ENCODE data around the gene GALNT2.

The GALNT2 gene

DNA sequence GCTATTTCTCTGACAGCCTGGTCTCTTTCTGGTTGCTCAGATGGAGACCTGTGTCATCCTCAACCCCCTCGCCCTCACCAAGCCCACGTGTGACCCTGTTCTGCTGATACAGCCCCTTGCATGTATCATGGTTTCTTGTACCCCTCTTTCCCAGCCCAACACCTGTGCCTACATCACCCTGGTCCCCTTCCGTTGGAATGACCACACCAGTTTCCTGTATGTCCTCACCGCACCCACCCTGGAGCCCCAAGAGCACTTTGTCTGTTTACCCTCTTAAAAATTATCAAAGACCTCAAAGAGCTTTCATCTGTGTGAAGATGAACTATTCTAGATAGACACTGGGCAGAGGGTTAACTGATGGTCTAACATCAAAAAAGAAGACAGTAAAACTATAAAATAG, 179.5 kb downstream of the GALNT2 start:
- TF ChIP-seq, protein P1, sequence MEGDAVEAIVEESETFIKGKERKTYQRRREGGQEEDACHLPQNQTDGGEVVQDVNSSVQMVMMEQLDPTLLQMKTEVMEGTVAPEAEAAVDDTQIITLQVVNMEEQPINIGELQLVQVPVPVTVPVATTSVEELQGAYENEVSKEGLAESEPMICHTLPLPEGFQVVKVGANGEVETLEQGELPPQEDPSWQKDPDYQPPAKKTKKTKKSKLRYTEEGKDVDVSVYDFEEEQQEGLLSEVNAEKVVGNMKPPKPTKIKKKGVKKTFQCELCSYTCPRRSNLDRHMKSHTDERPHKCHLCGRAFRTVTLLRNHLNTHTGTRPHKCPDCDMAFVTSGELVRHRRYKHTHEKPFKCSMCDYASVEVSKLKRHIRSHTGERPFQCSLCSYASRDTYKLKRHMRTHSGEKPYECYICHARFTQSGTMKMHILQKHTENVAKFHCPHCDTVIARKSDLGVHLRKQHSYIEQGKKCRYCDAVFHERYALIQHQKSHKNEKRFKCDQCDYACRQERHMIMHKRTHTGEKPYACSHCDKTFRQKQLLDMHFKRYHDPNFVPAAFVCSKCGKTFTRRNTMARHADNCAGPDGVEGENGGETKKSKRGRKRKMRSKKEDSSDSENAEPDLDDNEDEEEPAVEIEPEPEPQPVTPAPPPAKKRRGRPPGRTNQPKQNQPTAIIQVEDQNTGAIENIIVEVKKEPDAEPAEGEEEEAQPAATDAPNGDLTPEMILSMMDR (IDR thresholded peaks at IDR 0.05), result no peak
- Histone ChIP-seq H3K79me2 (no peaks in the 10 kb centered on the region), H3K4me2 (ENCODE audit: low read length) (no peak overlapping the region), H3K9ac (no peak overlapping the region), H3K36me3 (ENCODE audit: control insufficient read depth, insufficient read depth, low read length) (no peaks in the 10 kb centered on the region), H3K4me3 (ENCODE audit: low read depth, low read length) (no peak overlapping the region), H2AFZ (no peak overlapping the region), H3K9me3 (ENCODE audit: control insufficient read depth, low read length) (no peaks in the 10 kb centered on the region), H3K27ac (no peak overlapping the region), H3K4me1 (no peaks in the 10 kb centered on the region), H3K27me3 (ENCODE audit: control insufficient read depth, insufficient read depth, low read length) (no peaks in the 10 kb centered on the region)

DNA sequence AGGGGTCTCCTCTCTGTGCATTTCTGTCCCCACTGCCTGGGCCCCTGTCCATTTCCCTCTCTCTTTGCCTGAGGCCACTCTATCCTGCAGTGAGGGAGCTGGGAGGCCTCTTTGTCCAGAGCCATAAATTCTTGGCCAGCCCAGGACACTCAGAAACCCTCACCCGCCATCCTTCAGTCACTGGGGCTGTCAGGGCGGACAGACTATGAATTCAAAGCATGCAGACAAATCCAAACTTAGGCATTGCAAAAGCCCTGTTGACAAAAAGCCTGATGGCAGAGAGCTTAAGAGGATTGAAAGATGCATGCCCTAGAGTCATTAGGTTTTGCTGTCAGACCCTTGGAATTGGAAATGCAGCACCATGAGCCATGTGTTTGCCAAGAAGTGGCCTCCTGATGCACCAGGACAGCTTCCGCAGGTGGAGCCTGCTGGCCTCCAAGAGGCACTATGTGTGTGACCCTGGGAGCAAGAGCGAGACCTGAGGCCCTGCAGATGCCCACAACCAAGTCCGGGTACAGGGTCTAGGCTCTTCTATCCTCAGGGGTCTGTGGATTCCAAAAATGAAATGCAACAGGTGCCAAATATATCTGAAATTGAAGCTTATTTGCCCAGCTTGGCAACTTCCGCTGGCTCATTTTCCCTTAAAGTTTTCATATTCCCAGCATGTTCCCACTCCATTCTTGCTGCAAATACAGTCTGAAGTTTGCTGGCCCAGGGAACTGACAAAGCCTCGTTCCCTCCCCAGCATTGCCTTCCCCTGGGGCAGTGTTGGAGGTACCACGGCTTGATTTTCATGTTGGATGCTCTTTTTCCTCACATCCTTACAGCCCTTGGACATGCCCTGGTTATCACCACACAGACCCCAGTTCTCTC, 181.2 kb downstream of the GALNT2 start:
- H2AFZ ChIP-seq, result no peak overlapping the region
- H3K4me3 ChIP-seq (ENCODE audit: low read depth, low read length), result no peak overlapping the region
- no peaks in the 10 kb centered on the region for H3K27me3 ChIP-seq (ENCODE audit: control insufficient read depth, insufficient read depth, low read length)
- no peak overlapping the region for H3K9ac ChIP-seq
- TF ChIP-seq, protein P1 (IDR thresholded peaks at IDR 0.05), result no peak
- H3K4me1 ChIP-seq, result no peaks in the 10 kb centered on the region
- H3K4me2 ChIP-seq (ENCODE audit: low read length), result no peak overlapping the region
- no peaks in the 10 kb centered on the region for H3K9me3 ChIP-seq (ENCODE audit: control insufficient read depth, low read length)
- no peaks in the 10 kb centered on the region for H3K79me2 ChIP-seq
- no peak overlapping the region for H3K27ac ChIP-seq
- no peaks in the 10 kb centered on the region for H3K36me3 ChIP-seq (ENCODE audit: control insufficient read depth, insufficient read depth, low read length)

DNA sequence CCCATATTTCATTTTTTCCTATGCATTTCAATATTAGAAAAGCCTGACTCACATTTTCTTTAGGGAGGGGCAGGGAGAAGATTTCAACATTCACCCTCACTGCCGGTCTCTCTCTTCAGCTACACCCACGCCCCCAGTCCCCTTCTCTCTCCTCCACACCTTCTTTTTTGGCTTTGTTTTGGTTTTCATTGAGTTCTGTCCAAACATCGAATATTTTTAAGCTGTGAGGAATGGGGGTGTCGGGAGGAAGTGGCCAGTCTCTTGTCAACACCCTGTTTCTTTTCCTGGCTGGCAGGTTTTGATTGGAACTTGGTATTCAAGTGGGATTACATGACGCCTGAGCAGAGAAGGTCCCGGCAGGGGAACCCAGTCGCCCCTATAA, 181.8 kb downstream of the GALNT2 start:
- H3K27me3 ChIP-seq (ENCODE audit: control insufficient read depth, insufficient read depth, low read length), result no peaks in the 10 kb centered on the region
- no peak overlapping the region for H3K4me2 ChIP-seq (ENCODE audit: low read length)
- no peaks in the 10 kb centered on the region for H3K4me1 ChIP-seq
- no peaks in the 10 kb centered on the region for H3K36me3 ChIP-seq (ENCODE audit: control insufficient read depth, insufficient read depth, low read length)
- no peaks in the 10 kb centered on the region for H3K9me3 ChIP-seq (ENCODE audit: control insufficient read depth, low read length)
- H3K4me3 ChIP-seq (ENCODE audit: low read depth, low read length), result no peak overlapping the region
- TF ChIP-seq, protein P1 (IDR thresholded peaks at IDR 0.05), result no peak
- no peaks in the 10 kb centered on the region for H3K79me2 ChIP-seq
- no peak overlapping the region for H3K9ac ChIP-seq
- no peak overlapping the region for H2AFZ ChIP-seq
- H3K27ac ChIP-seq, result no peak overlapping the region

DNA sequence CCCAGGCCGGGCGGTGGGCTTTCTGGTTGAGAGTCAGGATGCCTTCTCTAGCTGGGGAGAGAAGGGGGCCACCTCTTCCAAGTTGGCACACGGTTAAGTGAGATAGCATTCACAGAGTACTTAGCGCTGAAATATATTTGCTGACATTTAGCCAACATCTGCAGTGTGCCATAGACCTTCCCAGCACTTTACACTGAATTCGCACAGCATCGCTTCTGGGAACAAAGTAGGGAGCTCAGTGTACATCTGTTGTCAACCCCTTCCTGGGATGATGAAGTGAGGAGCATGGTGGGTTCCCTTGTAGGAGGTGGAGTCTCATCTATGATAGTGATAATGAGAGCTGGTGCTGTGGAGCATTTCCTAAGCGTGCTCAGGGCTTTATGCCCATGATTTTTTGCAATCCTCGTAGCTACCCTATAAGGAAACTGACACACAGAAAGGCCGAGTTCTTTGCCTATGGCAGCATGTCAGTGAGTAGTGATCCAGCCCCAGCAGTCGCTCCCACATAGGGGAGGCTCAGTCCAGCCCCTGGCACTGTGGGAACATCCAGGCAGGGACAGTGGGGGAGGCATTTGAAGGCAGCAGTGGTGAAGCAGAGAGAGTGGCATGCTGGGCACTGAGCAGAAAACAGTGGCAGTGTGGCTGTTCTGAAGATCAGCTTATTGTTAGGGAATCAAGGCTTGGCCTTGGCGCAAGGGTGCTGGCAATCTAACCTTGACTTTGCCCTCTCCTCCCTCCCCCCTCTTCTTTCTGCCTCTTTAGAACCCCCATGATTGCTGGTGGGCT, 182.8 kb downstream of the GALNT2 start:
- TF ChIP-seq, protein P1 (IDR thresholded peaks at IDR 0.05), result no peak
- H2AFZ ChIP-seq, result no peak overlapping the region
- H3K4me1 ChIP-seq, result no peaks in the 10 kb centered on the region
- no peak overlapping the region for H3K27ac ChIP-seq
- H3K4me3 ChIP-seq (ENCODE audit: low read depth, low read length), result no peak overlapping the region
- H3K27me3 ChIP-seq (ENCODE audit: control insufficient read depth, insufficient read depth, low read length), result no peaks in the 10 kb centered on the region
- no peak overlapping the region for H3K4me2 ChIP-seq (ENCODE audit: low read length)
- H3K9me3 ChIP-seq (ENCODE audit: control insufficient read depth, low read length), result no peaks in the 10 kb centered on the region
- no peak overlapping the region for H3K9ac ChIP-seq
- no peaks in the 10 kb centered on the region for H3K36me3 ChIP-seq (ENCODE audit: control insufficient read depth, insufficient read depth, low read length)
- H3K79me2 ChIP-seq, result no peaks in the 10 kb centered on the region

All from parathyroid adenoma (tissue), 2 donors.